Measurements from ENCODE around the gene SNX5. TPM values are rescaled to one million over a fixed set of nuclear protein-coding genes. Genes with fewer than 3 reads are reported as not detected.

SNX5 gene
- total and polyA plus RNA-seq, 2 of the 13 experiments (the other 11 are each of a cell fraction or from before 2014, with no cell fraction given) = 664 to 1,040 TPM

- TF ChIP-seq, protein P1, sequence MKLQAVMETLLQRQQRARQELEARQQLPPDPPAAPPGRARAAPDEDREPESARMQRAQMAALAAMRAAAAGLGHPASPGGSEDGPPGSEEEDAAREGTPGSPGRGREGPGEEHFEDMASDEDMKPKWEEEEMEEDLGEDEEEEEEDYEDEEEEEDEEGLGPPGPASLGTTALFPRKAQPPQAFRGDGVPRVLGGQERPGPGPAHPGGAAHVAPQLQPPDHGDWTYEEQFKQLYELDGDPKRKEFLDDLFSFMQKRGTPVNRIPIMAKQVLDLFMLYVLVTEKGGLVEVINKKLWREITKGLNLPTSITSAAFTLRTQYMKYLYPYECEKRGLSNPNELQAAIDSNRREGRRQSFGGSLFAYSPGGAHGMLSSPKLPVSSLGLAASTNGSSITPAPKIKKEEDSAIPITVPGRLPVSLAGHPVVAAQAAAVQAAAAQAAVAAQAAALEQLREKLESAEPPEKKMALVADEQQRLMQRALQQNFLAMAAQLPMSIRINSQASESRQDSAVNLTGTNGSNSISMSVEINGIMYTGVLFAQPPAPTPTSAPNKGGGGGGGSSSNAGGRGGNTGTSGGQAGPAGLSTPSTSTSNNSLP (IDR thresholded peaks at IDR 0.05; ENCODE audit: low read depth, low read length) = peak; percentile 75; the same call in 1 of the 2 replicates
- TF ChIP-seq RORA (CRISPR knock-in tag; IDR thresholded peaks at IDR 0.05) (no peak; the same call in 1 of the 2 replicates), RAD21 (CRISPR knock-in tag; IDR thresholded peaks at IDR 0.05) (peak; percentile 74), MAFK (conservative IDR thresholded peaks at IDR 0.05 in 1 of 2, IDR thresholded peaks at IDR 0.05 in 1 of 2; ENCODE audit: low read length in 2 of 2) (peak; percentile 11 to 70; a peak in 3 of 4 replicates), ZBTB38 (CRISPR knock-in tag; IDR thresholded peaks at IDR 0.05) (peak; percentile 98), ZNF326 (CRISPR knock-in tag; IDR thresholded peaks at IDR 0.05; ENCODE audit: borderline replicate concordance) (no peak), ZNF646 (CRISPR knock-in tag; IDR thresholded peaks at IDR 0.05) (0 out of 2 replicates have a peak, but pooled peaks have one; percentile 12), ZNF816 (CRISPR knock-in tag; IDR thresholded peaks at IDR 0.05; ENCODE audit: borderline replicate concordance) (peak; percentile 23; the same call in 1 of the 2 replicates), MLLT10 (CRISPR knock-in tag; IDR thresholded peaks at IDR 0.05) (peak; percentile 72), GRHL1 (CRISPR knock-in tag; conservative IDR thresholded peaks at IDR 0.05) (peak; percentile 93), ARNT (IDR thresholded peaks at IDR 0.05) (no peak), ZNF777 (CRISPR knock-in tag; IDR thresholded peaks at IDR 0.05) (peak; percentile 88), ZNF124 (CRISPR knock-in tag; IDR thresholded peaks at IDR 0.05) (peak; percentile 90; the same call in 1 of the 2 replicates), ZSCAN31 (CRISPR knock-in tag; IDR thresholded peaks at IDR 0.05; ENCODE audit: low read depth) (peak; percentile 99), IKZF4 (CRISPR knock-in tag; IDR thresholded peaks at IDR 0.05; ENCODE audit: borderline replicate concordance, low read depth, not compliant biosample characterization) (peak; percentile 95)
- TF ChIP-seq, protein P2, sequence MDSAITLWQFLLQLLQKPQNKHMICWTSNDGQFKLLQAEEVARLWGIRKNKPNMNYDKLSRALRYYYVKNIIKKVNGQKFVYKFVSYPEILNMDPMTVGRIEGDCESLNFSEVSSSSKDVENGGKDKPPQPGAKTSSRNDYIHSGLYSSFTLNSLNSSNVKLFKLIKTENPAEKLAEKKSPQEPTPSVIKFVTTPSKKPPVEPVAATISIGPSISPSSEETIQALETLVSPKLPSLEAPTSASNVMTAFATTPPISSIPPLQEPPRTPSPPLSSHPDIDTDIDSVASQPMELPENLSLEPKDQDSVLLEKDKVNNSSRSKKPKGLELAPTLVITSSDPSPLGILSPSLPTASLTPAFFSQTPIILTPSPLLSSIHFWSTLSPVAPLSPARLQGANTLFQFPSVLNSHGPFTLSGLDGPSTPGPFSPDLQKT (CRISPR knock-in tag; IDR thresholded peaks at IDR 0.05; ENCODE audit: borderline replicate concordance) = peak; percentile 28; the same call in 1 of the 2 replicates
Observed at GRCh38 chr20:17968366-17969277, at the start of gene SNX5, which contains the start of gene MGME1 (continued).
